ENCODE data around the gene TMEM41B.
"Not testable (repeated sequence)": the region's sequence is repeated elsewhere in the genome, so short reads cannot be mapped to it uniquely, and the experiment has no call there.

TMEM41B gene

DNA sequence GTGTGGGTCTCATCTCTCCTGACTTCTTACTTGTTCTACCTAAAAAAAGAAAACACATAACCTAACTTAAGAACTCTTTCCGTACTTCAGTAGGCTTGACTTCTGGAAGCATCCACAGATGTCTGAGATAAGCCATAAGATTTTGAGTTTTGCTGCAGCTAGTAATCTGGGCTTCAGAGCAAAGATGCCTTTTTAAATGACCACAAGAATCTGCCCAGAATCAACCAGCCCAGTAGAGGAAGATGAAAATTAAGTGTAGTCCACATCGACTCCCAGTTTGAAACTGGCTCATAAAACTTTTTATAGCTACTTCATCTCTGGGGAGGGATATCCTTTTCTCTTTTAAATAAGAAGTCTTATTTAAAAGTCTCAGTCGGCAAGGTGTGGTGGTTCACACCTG lies 60.0 kb downstream of the TMEM41B start:
- Mint-ChIP-seq H3K36me3 (peaks cover 5% of the 10 kb centered on the region), H3K27ac (peak overlapping the region; percentile 2), H3K4me1 (ENCODE audit: low read depth) (peaks cover 55% of the 10 kb centered on the region), H3K27me3 (no peaks in the 10 kb centered on the region), H3K9me3 (ENCODE audit: low read depth) (no peaks in the 10 kb centered on the region), H3K4me3 (no peak overlapping the region)

DNA sequence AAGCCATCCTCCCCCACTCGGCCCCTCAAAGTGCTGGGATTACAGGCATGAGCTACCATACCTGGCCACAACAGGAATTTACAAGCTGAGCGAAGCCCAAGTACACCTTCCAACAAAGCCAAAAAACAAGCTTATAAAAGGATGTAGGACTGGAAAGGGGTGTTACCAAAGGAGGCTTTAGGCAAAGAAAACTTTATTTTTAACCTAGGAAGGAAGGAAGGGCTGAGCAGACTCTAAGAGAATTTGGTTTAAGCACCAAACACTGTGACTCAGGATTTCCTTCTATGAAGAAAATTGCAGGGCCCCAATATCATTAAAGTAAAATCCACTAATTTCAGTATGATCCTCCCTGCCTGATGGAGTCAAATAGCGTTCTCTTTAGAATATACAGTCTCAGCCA lies 61.3 kb downstream of the TMEM41B start:
- H3K27me3 Mint-ChIP-seq: no peaks in the 10 kb centered on the region
- peak overlapping the region; percentile 17 for H3K4me3 Mint-ChIP-seq
- no peaks in the 10 kb centered on the region for H3K9me3 Mint-ChIP-seq (ENCODE audit: low read depth)
- peak overlapping the region; percentile 61 for H3K27ac Mint-ChIP-seq
- H3K4me1 Mint-ChIP-seq (ENCODE audit: low read depth): peaks cover 60% of the 10 kb centered on the region
- H3K36me3 Mint-ChIP-seq: no peaks in the 10 kb centered on the region

DNA sequence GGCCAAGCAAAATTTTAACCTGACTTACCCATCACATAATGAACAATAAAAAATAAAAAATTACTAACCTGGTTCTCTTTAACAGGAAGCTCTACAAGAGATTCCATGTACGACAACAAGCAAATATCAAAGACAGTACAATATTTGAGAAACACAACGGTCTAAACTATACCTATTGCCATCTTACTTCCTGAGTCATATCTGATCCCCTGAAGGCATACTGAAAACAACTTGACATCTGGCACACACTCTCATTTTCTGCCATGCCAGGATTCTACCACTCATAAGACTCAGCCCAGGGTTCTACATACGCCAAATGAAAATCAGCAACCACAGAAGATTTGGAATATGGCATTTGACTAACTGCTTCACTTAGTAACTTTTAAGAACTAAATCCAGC lies 63.1 kb downstream of the TMEM41B start:
- H3K27me3 Mint-ChIP-seq: no peaks in the 10 kb centered on the region
- H3K4me3 Mint-ChIP-seq: peak overlapping the region; percentile 66
- peak overlapping the region; percentile 69 for H3K27ac Mint-ChIP-seq
- H3K36me3 Mint-ChIP-seq: no peaks in the 10 kb centered on the region
- H3K9me3 Mint-ChIP-seq (ENCODE audit: low read depth): no peaks in the 10 kb centered on the region
- H3K4me1 Mint-ChIP-seq (ENCODE audit: low read depth): peaks cover 70% of the 10 kb centered on the region

DNA sequence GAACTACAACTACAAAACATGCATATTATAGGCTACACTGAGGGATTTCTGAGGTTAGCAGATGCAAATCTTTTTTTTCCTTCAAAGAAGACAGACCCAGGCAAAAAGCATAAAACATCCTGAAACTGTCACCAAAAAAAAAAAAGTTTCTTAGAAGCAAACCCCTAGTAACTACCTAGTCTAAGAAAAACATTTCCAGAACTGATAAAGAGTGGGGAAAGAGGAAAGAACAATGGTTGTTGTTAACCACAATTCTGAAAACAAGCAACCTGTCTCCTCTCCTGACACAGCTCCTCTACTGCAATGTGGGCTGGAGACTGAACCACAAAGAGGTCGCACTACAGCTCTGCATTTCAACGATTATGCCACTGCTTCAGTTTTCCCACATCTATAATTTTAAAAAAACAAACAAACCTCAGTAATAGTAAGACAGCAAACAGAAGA lies 64.2 kb downstream of the TMEM41B start:
- no peaks in the 10 kb centered on the region for H3K36me3 Mint-ChIP-seq
- peaks cover 76% of the 10 kb centered on the region for H3K4me1 Mint-ChIP-seq (ENCODE audit: low read depth)
- no peaks in the 10 kb centered on the region for H3K9me3 Mint-ChIP-seq (ENCODE audit: low read depth)
- H3K4me3 Mint-ChIP-seq: peak overlapping the region; percentile 76
- no peaks in the 10 kb centered on the region for H3K27me3 Mint-ChIP-seq
- H3K27ac Mint-ChIP-seq: peak overlapping the region; percentile 93

DNA sequence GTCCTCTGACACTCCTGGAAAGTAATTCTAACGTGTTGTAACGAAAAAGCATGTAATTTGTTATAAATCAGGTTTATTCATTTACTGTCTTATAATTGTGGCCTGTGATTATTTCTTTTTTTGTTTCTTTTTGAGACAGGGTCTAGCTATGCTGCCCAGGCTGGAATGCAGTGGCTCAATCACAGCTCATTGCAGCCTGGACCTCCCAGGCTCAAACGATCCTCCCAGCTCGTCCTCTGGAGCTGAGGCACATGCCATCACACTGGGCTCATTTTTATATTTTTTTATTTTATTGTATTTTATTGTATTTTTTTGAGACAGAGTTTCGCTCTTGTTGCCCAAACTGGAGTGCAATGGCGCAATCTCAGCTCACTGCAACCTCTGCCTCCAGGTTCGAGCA lies 65.1 kb downstream of the TMEM41B start:
- Mint-ChIP-seq H3K9me3 (ENCODE audit: low read depth) (no peaks in the 10 kb centered on the region), H3K27me3 (no peaks in the 10 kb centered on the region), H3K27ac (peak overlapping the region; percentile 41), H3K4me1 (ENCODE audit: low read depth) (peaks cover 71% of the 10 kb centered on the region), H3K36me3 (no peaks in the 10 kb centered on the region), H3K4me3 (no peak overlapping the region)

DNA sequence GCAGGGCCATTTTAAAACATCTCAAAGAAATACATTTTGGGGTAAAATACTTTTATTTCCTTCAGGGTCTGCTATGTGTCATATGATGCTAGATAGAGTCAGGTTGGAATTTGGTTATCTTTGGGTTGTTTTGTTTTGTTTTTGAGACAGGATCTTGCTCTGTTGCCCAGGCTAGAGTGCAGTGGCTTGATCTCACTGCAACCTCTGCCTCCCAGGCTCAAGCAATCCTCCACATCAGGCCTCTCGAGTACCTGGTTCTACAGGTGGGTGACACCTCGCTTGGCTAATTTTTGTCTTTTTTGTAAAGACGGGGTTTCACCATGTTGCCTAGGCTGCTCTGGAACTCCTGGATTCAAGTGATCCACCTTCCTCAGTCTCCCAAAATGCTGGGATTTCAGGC lies 66.5 kb downstream of the TMEM41B start:
- no peaks in the 10 kb centered on the region for H3K27me3 Mint-ChIP-seq
- H3K9me3 Mint-ChIP-seq (ENCODE audit: low read depth): no peaks in the 10 kb centered on the region
- no peak overlapping the region for H3K4me3 Mint-ChIP-seq
- no peaks in the 10 kb centered on the region for H3K36me3 Mint-ChIP-seq
- H3K27ac Mint-ChIP-seq: peak overlapping the region; percentile 41
- peaks cover 73% of the 10 kb centered on the region for H3K4me1 Mint-ChIP-seq (ENCODE audit: low read depth)

DNA sequence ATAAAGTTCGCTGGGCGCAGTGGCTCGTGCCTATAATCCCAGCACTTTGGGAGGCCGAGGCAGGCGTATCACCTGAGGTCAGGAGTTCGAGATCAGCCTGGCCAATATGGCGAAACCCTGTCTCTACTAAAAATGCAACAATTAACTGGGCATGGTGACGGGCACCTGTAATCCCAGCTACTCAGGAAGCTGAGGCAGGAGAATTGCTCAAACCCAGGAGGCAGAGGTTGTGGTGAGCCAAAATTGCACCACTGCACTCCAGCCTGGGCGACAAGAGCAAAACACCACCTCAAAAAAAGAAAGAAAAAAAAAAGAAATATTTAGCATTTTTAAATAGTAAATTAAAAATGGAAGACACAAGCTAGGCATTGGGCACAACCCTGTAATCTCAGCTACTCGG lies 78.2 kb downstream of the TMEM41B start:
- not testable (repeated sequence) for H3K4me3 Mint-ChIP-seq; H3K27ac Mint-ChIP-seq; H3K27me3 Mint-ChIP-seq; H3K9me3 Mint-ChIP-seq (ENCODE audit: low read depth)
- Mint-ChIP-seq H3K36me3 (peaks cover 11% of the 10 kb centered on the region), H3K4me1 (ENCODE audit: low read depth) (peaks cover 62% of the 10 kb centered on the region)

DNA sequence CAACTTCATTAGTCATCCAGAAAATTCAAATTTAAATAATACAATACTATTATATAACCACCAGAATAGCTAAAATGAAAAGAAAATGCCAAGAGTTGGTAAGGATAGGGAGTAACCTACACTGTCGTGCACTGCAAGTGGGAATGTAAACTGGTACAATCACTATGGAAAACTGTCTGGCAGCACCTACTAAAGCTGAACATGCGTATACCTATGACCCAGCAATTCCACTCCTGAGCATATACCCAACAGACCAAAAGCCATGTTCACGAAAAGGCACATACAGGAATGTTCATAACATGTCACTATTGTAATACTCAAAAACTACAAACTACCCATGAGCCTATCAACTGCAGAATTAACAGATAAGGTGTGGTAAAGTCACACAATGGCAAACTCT lies 81.9 kb downstream of the TMEM41B start:
- Mint-ChIP-seq H3K27me3 (no peaks in the 10 kb centered on the region), H3K36me3 (peaks cover 11% of the 10 kb centered on the region), H3K4me3 (no peak overlapping the region), H3K9me3 (ENCODE audit: low read depth) (peaks cover 4% of the 10 kb centered on the region), H3K27ac (no peak overlapping the region), H3K4me1 (ENCODE audit: low read depth) (peaks cover 67% of the 10 kb centered on the region)

DNA sequence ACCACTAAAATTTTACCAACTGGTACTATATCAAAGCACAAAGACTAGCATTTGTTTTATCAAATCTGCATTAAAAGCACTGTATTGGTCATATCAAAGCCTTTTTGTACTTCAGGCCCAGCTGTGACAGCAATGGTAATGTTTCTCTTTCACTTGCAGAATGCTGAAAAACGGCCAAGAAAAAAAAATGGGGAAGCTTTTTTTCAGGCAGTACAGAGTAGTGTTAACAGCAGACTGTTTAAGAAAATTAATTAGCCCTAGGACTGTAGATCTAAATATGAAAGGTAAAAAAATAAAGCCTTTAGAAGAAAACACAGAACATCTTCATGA lies 82.6 kb downstream of the TMEM41B start:
- no peaks in the 10 kb centered on the region for H3K27me3 Mint-ChIP-seq
- H3K36me3 Mint-ChIP-seq: peaks cover 13% of the 10 kb centered on the region
- H3K4me3 Mint-ChIP-seq: peak overlapping the region; percentile 81
- peaks cover 4% of the 10 kb centered on the region for H3K9me3 Mint-ChIP-seq (ENCODE audit: low read depth)
- peaks cover 65% of the 10 kb centered on the region for H3K4me1 Mint-ChIP-seq (ENCODE audit: low read depth)
- H3K27ac Mint-ChIP-seq: peak overlapping the region; percentile 10
